ENCODE measurements around the gene ZDHHC4.

- TF ChIP-seq CTCF (IDR thresholded peaks at IDR 0.05): no peak
- no peak for TF ChIP-seq POLR2A (IDR thresholded peaks at IDR 0.05)
Measured at GRCh38 chr7:6528401-6529130, 48.7 kb upstream of the ZDHHC4 start.
